ENCODE results near the gene PURA. TPM values are rescaled to one million over a fixed set of nuclear protein-coding genes. Genes with fewer than 3 reads are reported as not detected.

Gene PURA
- total RNA-seq, 1 experiment from 2014 or later: 3.6 TPM

- no peak for DNase-seq
- Histone ChIP-seq H3K4me1 (ENCODE audit: insufficient read depth, low read length) (no peaks in the 10 kb centered on the region), H2BK5ac (ENCODE audit: insufficient read length, low read length) (no peak overlapping the region), H3T11ph (ENCODE audit: low read length) (no peak overlapping the region), H2BK120ac (ENCODE audit: low read depth, low read length, poor library complexity, severe bottlenecking) (no peak overlapping the region), H2BK15ac (ENCODE audit: low read depth, low read length) (no peak overlapping the region), H3K56ac (ENCODE audit: insufficient read length, low read depth, low read length) (no peak overlapping the region), H2AK5ac (ENCODE audit: insufficient read length, low read length) (no peak overlapping the region), H2BK20ac (ENCODE audit: low read depth, low read length, poor library complexity, severe bottlenecking) (no peak overlapping the region), H2BK12ac (ENCODE audit: insufficient read length, low read depth, low read length) (no peak overlapping the region), H4K5ac (ENCODE audit: insufficient read length, low read depth, low read length) (no peak overlapping the region), H4K8ac (replicated peaks; ENCODE audit: insufficient read length, low read depth, low read length) (no peak overlapping the region), H4K91ac (ENCODE audit: insufficient read length, low read depth, low read length) (no peak overlapping the region), H3K4ac (ENCODE audit: low read depth, low read length) (no peak overlapping the region), H2AFZ (ENCODE audit: low read length) (no peak overlapping the region), H3K27me3 (ENCODE audit: insufficient read depth, low read length) (peaks cover 27% of the 10 kb centered on the region), H3K9ac (ENCODE audit: extremely low read depth, insufficient read length, low read length) (no peak overlapping the region), H3K14ac (ENCODE audit: insufficient read depth, low read length) (no peak overlapping the region), H3K23ac (ENCODE audit: insufficient read length, low read depth, low read length) (no peak overlapping the region), H3K27ac (ENCODE audit: insufficient read length, low read depth, low read length) (no peak overlapping the region), H3K23me2 (ENCODE audit: insufficient read length, low read depth, low read length, poor library complexity, severe bottlenecking) (peaks cover 8% of the 10 kb centered on the region), H4K20me1 (ENCODE audit: control insufficient read depth, insufficient read depth, insufficient read length) (no peaks in the 10 kb centered on the region), H3K79me1 (ENCODE audit: insufficient read depth, low read depth, low read length, poor library complexity, severe bottlenecking) (no peaks in the 10 kb centered on the region), H3K18ac (ENCODE audit: insufficient read length, low read depth, low read length) (no peak overlapping the region), H3K79me2 (ENCODE audit: insufficient read depth, low read length) (no peaks in the 10 kb centered on the region), H3K4me2 (ENCODE audit: insufficient read depth, insufficient read length, low read length) (peak overlapping the region; percentile 65), H3K9me3 (ENCODE audit: control insufficient read depth, low read depth, low read length) (no peaks in the 10 kb centered on the region)
- no CpG with 5 or more reads among the region's 3 CpGs for WGBS (ENCODE audit: extremely low coverage, insufficient read length, low lambda C conversion rate)
- Mint-ChIP-seq H3K9me3 (no peaks in the 10 kb centered on the region; a peak in 1 of 5 replicates), H3K36me3 (ENCODE audit: insufficient read depth in 1 of 3, low read depth in 3 of 3) (no peaks in the 10 kb centered on the region), H3K27me3 (ENCODE audit: low read depth) (peaks cover 53% of the 10 kb centered on the region), H3K4me1 (peaks cover 18 to 20% of the 10 kb centered on the region in 2 experiments), H3K27ac (no peak overlapping the region), H3K4me3 (peak overlapping the region; percentile 41 to 75; a peak in 4 of 5 replicates)
- TF ChIP-seq CTCF (conservative IDR thresholded peaks at IDR 0.05): no peak
These were observed 31.3 kb downstream of the PURA start for GRCh38 chr5:140145256-140145655.
